ENCODE measurements around the gene MDFIC2.
"Not testable (repeated sequence)": the region's sequence is repeated elsewhere in the genome, so short reads cannot be mapped to it uniquely, and the experiment has no call there.

MDFIC2 gene

GRCh38 chr3:70250492-70250891 is 61.9 kb downstream of the MDFIC2 start:
- no peak for DNase-seq

- DNase-seq = no peak
These were observed 62.8 kb downstream of the MDFIC2 start for GRCh38 chr3:70249509-70250160.

GRCh38 chr3:70248856-70249255 is 63.6 kb downstream of the MDFIC2 start:
- no peak for DNase-seq

GRCh38 chr3:70247955-70248354 is 64.5 kb downstream of the MDFIC2 start:
- no peak for DNase-seq

GRCh38 chr3:70245746-70246525 is 66.5 kb downstream of the MDFIC2 start:
- DNase-seq = no peak

GRCh38 chr3:70244422-70244821 is 68.0 kb downstream of the MDFIC2 start:
- no peak for DNase-seq

- DNase-seq = no peak
These were observed 70.0 kb downstream of the MDFIC2 start for GRCh38 chr3:70242297-70242882.

- DNase-seq = no peak
These were observed 78.6 kb downstream of the MDFIC2 start for GRCh38 chr3:70233812-70234211.

- DNase-seq = no peak
These were observed 79.3 kb downstream of the MDFIC2 start for GRCh38 chr3:70233112-70233511.

GRCh38 chr3:70231266-70231701 is 81.2 kb downstream of the MDFIC2 start:
- DNase-seq = no peak

- DNase-seq = no peak
These were observed 85.0 kb downstream of the MDFIC2 start for GRCh38 chr3:70227437-70227836.

- no peak for DNase-seq
These were observed 87.3 kb downstream of the MDFIC2 start for GRCh38 chr3:70225146-70225545.

GRCh38 chr3:70224337-70224736 is 88.1 kb downstream of the MDFIC2 start:
- DNase-seq = no peak

- no peak for DNase-seq
These were observed 94.0 kb downstream of the MDFIC2 start for GRCh38 chr3:70218471-70218870.

GRCh38 chr3:70211274-70211673 is 101.2 kb downstream of the MDFIC2 start:
- not testable (repeated sequence) for DNase-seq

GRCh38 chr3:70201975-70202374 is 110.5 kb downstream of the MDFIC2 start:
- no peak for DNase-seq

- DNase-seq = no peak
These were observed 122.5 kb downstream of the MDFIC2 start for GRCh38 chr3:70189884-70190473.

- no peak for DNase-seq
These were observed 126.2 kb downstream of the MDFIC2 start for GRCh38 chr3:70186221-70186620.

GRCh38 chr3:70185661-70186060 is 126.8 kb downstream of the MDFIC2 start:
- DNase-seq = no peak

GRCh38 chr3:70183781-70184504 is 128.5 kb downstream of the MDFIC2 start:
- no peak for DNase-seq

GRCh38 chr3:70182166-70182565 is 130.3 kb downstream of the MDFIC2 start:
- DNase-seq = no peak

GRCh38 chr3:70180664-70181063 is 131.8 kb downstream of the MDFIC2 start:
- no peak for DNase-seq

- no peak for DNase-seq
These were observed 133.3 kb downstream of the MDFIC2 start for GRCh38 chr3:70179111-70179510.

Data from CD4-positive, alpha-beta T cell treated with Interleukin-17A for 1 hour (primary cell).